ENCODE results near the gene ARHGAP26.
"Not testable (repeated sequence)": the region's sequence is repeated elsewhere in the genome, so short reads cannot be mapped to it uniquely, and the experiment has no call there.

The ARHGAP26 gene

GRCh38 chr5:143200781-143201398, 430.7 kb downstream of the ARHGAP26 start:
- DNase-seq, result no peak

GRCh38 chr5:143201589-143201988, 431.4 kb downstream of the ARHGAP26 start:
- DNase-seq, result no peak

- not testable (repeated sequence) for DNase-seq
Measured at GRCh38 chr5:143203301-143203956, 433.3 kb downstream of the ARHGAP26 start.

- DNase-seq, result no peak
Measured at GRCh38 chr5:143204474-143205246, 434.5 kb downstream of the ARHGAP26 start.

GRCh38 chr5:143205386-143205785, 435.2 kb downstream of the ARHGAP26 start:
- DNase-seq, result no peak

- DNase-seq, result no peak
Measured at GRCh38 chr5:143205883-143206195, 435.7 kb downstream of the ARHGAP26 start.

- DNase-seq, result no peak
Measured at GRCh38 chr5:143206196-143207053, 436.2 kb downstream of the ARHGAP26 start.

- DNase-seq, result no peak
Measured at GRCh38 chr5:143207058-143207457, 436.9 kb downstream of the ARHGAP26 start.

- DNase-seq, result no peak
Measured at GRCh38 chr5:143207563-143208364, 437.6 kb downstream of the ARHGAP26 start.

GRCh38 chr5:143208365-143208641, 438.1 kb downstream of the ARHGAP26 start:
- no peak for DNase-seq

- DNase-seq, result no peak
Measured at GRCh38 chr5:143208781-143209510, 438.8 kb downstream of the ARHGAP26 start.

- DNase-seq, result no peak
Measured at GRCh38 chr5:143209881-143210395, 439.8 kb downstream of the ARHGAP26 start.

- no peak for DNase-seq
Measured at GRCh38 chr5:143210576-143210975, 440.4 kb downstream of the ARHGAP26 start.

- DNase-seq, result no peak
Measured at GRCh38 chr5:143212261-143212660, 442.1 kb downstream of the ARHGAP26 start.

GRCh38 chr5:143213231-143213850, 443.2 kb downstream of the ARHGAP26 start:
- DNase-seq, result no peak

- DNase-seq, result no peak
Measured at GRCh38 chr5:143213851-143214363, 443.7 kb downstream of the ARHGAP26 start.

- no peak for DNase-seq
Measured at GRCh38 chr5:143214458-143214857, 444.3 kb downstream of the ARHGAP26 start.

GRCh38 chr5:143214890-143215289, 444.7 kb downstream of the ARHGAP26 start:
- DNase-seq, result no peak

GRCh38 chr5:143215690-143216089, 445.5 kb downstream of the ARHGAP26 start:
- no peak for DNase-seq

GRCh38 chr5:143216211-143216610, 446.0 kb downstream of the ARHGAP26 start:
- DNase-seq, result no peak

Data from CD4-positive, alpha-beta T cell treated with Interleukin-4 for 4 hours (primary cell).